Measurements from ENCODE around the gene PTPRN2. TPM values are rescaled to one million over a fixed set of nuclear protein-coding genes. Genes with fewer than 3 reads are reported as not detected.

Gene PTPRN2
- total and polyA plus RNA-seq, 2 of the 8 experiments (the other 6 are each of a cell fraction or from before 2014, with no cell fraction given): 2.6 to 4.5 TPM

DNA sequence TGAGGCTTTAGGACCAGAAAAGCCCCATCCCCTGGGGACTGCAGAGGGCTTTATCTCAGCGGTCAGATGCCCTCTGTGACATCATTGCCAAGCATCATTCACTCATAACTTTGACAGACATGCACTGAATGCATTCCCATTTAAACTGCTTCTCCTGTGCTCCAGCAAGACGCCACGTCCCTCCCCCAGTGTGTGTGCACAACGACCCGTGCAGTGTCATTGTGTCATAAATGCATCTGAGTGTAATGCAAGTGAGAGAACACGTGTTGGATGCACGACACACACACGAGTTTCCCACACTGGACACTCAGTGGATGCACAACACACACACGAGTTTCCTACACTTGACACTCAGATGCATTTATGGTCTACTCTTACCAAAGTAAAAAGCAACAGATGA, 337.9 kb downstream of the PTPRN2 start (continued):
- TF ChIP-seq MAFK (IDR thresholded peaks at IDR 0.05; ENCODE audit: low read depth, low read length): no peak
- TF ChIP-seq, protein P1, sequence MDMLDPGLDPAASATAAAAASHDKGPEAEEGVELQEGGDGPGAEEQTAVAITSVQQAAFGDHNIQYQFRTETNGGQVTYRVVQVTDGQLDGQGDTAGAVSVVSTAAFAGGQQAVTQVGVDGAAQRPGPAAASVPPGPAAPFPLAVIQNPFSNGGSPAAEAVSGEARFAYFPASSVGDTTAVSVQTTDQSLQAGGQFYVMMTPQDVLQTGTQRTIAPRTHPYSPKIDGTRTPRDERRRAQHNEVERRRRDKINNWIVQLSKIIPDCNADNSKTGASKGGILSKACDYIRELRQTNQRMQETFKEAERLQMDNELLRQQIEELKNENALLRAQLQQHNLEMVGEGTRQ (IDR thresholded peaks at IDR 0.05; ENCODE audit: low read length): no peak
- no peak for TF ChIP-seq SRF (IDR thresholded peaks at IDR 0.05; ENCODE audit: low read depth, low read length)
- no peak for TF ChIP-seq NRF1 (IDR thresholded peaks at IDR 0.05; ENCODE audit: low read depth, low read length)
- no peak for TF ChIP-seq POLR2AphosphoS5 (IDR thresholded peaks at IDR 0.05; ENCODE audit: low read depth, low read length)

All from H1 (cell line).